Subcutaneous adipose tissue (tissue), 4 donors: ENCODE data around the gene PLXNC1. TPM values are rescaled to one million over a fixed set of nuclear protein-coding genes. Genes with fewer than 3 reads are reported as not detected.

ENCODE experiments used
- total RNA-seq, 4 donors: library from RNA; depleted of rRNA; stranded (reverse); fragments of >200 nt; gene quantifications; one replicate each; pipeline ENCODE4 v1.1.0, GENCODE V29; 2016
- TF ChIP-seq, protein P1 (sequence below): fragments of 450-650 bp; IDR thresholded peaks from one replicate; pipeline ENCODE4 v1.5.1; 2016; ENCODE audit warnings: low read depth, mild to moderate bottlenecking, control low read depth, antibody characterized with exemption, moderate library complexity

Gene PLXNC1
- total RNA-seq, 4 donors from 2014 or later = 5.7 to 32.3 (median 8.1) TPM

DNA sequence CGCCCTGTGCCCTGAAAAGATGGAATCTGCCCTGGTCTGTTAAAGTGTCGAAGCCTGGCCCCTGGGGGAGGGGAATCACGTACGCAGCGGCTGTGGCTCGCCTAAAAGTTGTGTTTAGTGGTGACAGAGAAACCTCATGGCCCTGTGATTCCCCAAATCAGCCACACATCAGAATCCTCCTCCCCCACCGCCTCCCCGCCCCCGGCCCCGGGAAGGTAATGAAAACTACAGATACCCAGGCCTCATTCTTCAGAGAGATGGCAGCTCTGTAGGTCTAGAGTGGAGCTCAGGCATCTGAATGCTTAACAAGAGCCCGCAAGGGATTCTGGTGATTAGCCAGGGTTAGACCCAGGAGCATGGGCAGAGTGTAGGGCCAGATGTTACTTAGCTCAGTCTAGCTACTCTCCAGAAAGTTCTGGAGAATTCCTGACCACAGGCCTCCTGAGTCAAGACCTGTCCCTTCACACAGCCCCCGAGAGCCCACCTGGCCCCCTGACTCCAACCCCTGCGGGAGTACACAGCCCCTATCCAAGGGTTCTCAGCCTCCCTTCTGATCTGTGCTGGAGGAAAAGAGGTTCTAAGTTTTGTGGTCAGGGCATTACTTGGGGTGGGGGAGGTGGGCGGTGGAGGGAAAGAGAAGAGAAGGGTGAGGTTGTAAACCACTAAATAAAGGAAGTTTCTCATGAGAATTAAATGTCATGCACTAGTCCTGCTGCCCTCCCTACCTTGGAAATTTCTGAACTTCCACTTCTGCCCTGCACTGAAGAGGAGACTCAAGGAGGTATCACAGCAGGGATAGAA is 114.8 kb downstream of the PLXNC1 start:
- TF ChIP-seq, protein P1, sequence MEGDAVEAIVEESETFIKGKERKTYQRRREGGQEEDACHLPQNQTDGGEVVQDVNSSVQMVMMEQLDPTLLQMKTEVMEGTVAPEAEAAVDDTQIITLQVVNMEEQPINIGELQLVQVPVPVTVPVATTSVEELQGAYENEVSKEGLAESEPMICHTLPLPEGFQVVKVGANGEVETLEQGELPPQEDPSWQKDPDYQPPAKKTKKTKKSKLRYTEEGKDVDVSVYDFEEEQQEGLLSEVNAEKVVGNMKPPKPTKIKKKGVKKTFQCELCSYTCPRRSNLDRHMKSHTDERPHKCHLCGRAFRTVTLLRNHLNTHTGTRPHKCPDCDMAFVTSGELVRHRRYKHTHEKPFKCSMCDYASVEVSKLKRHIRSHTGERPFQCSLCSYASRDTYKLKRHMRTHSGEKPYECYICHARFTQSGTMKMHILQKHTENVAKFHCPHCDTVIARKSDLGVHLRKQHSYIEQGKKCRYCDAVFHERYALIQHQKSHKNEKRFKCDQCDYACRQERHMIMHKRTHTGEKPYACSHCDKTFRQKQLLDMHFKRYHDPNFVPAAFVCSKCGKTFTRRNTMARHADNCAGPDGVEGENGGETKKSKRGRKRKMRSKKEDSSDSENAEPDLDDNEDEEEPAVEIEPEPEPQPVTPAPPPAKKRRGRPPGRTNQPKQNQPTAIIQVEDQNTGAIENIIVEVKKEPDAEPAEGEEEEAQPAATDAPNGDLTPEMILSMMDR = no peak

DNA sequence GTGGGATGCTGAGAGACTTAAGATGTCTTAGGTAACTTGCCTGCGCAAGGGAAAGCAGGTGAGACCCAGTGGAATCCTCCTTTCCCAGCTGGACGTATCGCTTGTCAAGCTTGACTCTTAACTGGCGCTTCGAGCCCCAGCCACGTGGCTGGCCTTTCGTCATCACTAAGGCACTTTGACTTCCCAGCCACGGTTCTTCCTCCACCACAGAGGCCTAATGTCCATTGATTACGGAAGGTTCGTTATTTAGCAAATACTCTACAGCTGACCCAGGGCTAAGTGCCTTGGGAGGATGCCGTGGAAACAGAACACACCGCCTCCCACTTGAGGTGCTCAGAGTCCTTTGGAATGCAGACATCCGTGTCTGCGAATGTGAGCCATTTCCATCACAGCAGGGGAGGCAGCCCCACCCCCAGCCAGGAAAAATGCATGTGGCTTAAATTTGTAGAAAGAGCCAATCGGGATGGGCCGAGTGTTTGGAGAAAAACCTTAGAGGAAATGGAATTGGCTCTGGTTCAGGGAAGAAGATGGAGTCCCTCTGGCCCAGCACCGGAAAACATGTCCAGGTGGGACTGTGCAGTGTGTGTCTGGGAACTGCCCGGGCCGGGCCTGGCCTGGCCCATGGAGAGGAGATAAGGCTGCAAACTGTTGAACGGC is 115.7 kb downstream of the PLXNC1 start:
- TF ChIP-seq, protein P1 = no peak

DNA sequence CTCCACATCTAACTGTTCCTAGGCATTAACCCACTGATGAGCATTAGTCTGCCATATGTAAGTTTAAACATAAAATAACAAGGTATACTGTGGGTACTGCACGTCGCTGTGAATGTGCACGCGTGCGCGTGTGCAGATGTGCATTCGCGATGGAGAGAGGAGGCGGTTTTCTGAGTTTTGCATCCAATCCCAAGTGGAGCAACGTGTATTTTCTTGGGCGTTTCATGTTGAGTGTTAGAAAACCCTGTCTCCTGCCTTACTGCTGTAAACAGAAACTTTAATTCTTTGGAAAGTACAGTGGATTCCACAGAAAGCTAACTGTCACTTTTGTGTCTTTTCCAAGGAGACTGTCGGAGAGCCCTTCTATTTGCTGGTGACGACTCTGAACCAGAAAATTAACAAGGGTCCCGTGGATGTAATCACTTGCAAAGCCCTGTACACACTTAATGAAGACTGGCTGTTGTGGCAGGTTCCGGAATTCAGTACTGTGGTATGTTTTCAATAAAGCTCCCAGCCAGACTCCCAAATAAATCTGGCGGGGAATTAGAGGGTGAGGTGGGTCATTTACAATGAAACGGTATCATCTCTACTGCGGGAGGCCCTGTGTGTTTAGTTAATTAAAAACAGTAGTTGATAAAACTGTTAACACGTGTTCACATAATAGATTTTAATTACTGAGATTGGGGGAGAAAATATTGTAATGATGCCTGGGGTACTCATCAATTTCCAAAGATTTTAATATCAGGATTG is 116.5 kb downstream of the PLXNC1 start:
- TF ChIP-seq, protein P1 = no peak

DNA sequence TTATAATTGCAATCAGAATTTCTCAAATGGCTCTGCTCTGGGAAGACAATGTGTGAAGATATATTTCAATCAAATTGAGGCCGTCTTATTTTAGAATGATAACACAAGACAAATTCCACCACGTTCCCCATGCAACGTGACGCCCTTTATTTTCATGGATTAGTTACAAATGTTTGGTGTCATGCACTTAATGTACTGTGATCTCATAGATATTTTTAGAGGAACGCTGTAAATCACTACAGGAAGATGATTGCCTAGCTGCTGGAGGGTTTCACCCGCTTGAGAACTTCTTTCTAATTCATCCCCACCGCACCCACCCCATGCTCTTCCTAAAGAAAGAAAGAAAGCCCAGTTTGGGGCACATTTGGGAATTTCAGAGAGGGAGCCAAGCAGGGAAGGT is 117.2 kb downstream of the PLXNC1 start:
- TF ChIP-seq, protein P1 = no peak

DNA sequence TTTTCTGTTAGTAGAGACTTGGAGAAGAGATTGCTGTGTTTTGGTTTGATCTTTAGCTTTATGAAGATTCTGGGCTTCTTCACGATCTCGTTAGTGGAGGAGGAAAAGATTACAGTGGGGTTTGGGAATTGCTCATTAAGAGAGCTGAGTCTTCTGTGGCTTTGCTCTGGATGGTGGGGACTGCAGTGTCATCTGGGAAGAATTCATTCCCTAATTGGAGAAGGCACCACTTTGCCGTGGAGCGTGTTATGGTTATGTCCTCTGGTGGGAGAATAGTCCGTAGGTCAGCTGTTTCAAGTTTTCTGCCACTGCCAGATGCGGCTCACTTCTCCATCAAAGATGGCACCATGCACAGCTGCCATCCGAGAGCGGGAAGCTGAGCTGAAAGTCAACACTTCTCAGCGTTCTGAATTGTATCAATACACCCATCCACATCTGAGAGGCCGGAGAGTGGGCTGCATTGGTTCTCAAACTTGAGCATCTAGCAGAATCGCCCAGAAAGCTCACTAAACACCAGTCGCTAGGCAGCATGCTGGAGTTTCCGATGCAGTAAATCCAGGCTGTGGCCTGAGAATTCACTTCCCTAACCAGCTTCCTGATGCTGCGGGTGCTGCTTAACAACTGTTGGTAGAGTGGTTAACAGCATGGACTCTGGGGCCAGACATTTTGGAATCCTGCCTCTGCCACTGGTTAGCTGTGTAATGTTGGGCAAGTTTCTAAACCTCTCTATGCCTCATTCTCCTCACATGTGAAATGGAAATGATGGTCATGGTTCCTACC is 117.8 kb downstream of the PLXNC1 start:
- TF ChIP-seq, protein P1 = no peak

DNA sequence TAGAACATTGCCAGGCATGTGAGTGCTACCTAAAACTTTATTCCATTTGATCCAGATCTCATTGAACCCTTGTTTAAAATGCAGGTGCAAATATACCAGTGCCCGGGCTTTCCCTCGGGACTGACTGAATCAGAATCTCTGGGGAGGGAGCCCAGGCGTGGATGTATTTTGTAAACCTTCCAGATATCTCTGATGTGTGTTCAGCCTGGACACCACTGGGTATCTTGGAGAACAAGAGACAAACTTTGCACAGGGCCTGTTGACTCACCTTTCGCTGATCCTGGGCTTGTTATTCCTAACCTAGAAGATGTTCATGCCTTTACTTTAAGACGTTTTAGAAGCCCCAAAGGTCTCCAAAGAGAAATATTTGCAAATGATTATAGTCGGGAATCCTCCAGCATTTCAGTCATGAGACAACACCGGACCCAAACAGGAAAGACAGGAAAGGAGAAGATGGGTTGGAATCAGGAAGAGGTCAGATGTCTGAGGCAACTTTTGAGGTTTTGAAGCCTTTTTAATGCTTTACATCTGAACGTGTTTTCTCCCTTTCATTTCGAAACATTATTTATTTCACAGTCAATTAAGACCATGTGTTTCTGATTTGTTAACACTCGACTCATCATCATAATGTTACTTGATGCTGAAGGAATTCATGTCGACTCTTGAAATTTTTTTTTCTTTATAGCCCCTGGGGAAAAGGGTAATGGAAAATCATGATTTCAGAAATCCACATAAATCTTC is 118.6 kb downstream of the PLXNC1 start:
- TF ChIP-seq, protein P1 = no peak
